D721Med (cell line): Measurements from ENCODE around the gene USP35.

ENCODE experiments used
- DNase-seq: peaks from one replicate; pipeline ENCODE4 v3.0.0; 2011; ENCODE audit warnings: low spot score; ENCODE audit not compliant: insufficient read length
- FAIRE-seq: peaks from 2 replicates; lab custom pipeline; 2011; peaks lifted over from hg19 to GRCh38; lab: Jason Lieb, UNC
- TF ChIP-seq, protein P1 (sequence below): IDR thresholded peaks from 2 replicates; pipeline ENCODE4 v1.5.1; 2012; ENCODE audit warnings: mild to moderate bottlenecking, control low read depth; ENCODE audit not compliant: insufficient read depth; ENCODE audit errors: missing control alignments

USP35 gene

DNA sequence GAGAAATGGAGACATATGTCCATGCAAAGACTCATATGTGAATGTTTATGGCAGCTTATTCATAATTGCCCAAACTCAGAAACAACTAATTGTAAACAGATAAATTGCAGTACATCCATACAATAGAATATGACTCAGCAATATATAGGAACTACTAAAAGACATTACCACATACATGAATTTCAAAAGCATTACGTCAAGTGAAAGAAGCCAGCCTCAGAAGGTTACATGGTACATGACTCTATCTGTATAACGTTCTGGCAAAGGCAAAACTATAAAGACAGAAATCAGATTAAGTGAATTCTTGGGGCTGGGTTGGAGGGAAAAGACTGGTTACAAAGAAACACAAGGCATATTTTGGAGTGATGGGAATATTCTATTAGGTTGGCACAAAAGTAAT lies 7.5 kb upstream of the USP35 start:
- DNase-seq (no peak), FAIRE-seq (no peak)
- TF ChIP-seq, protein P1, sequence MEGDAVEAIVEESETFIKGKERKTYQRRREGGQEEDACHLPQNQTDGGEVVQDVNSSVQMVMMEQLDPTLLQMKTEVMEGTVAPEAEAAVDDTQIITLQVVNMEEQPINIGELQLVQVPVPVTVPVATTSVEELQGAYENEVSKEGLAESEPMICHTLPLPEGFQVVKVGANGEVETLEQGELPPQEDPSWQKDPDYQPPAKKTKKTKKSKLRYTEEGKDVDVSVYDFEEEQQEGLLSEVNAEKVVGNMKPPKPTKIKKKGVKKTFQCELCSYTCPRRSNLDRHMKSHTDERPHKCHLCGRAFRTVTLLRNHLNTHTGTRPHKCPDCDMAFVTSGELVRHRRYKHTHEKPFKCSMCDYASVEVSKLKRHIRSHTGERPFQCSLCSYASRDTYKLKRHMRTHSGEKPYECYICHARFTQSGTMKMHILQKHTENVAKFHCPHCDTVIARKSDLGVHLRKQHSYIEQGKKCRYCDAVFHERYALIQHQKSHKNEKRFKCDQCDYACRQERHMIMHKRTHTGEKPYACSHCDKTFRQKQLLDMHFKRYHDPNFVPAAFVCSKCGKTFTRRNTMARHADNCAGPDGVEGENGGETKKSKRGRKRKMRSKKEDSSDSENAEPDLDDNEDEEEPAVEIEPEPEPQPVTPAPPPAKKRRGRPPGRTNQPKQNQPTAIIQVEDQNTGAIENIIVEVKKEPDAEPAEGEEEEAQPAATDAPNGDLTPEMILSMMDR: no peak

DNA sequence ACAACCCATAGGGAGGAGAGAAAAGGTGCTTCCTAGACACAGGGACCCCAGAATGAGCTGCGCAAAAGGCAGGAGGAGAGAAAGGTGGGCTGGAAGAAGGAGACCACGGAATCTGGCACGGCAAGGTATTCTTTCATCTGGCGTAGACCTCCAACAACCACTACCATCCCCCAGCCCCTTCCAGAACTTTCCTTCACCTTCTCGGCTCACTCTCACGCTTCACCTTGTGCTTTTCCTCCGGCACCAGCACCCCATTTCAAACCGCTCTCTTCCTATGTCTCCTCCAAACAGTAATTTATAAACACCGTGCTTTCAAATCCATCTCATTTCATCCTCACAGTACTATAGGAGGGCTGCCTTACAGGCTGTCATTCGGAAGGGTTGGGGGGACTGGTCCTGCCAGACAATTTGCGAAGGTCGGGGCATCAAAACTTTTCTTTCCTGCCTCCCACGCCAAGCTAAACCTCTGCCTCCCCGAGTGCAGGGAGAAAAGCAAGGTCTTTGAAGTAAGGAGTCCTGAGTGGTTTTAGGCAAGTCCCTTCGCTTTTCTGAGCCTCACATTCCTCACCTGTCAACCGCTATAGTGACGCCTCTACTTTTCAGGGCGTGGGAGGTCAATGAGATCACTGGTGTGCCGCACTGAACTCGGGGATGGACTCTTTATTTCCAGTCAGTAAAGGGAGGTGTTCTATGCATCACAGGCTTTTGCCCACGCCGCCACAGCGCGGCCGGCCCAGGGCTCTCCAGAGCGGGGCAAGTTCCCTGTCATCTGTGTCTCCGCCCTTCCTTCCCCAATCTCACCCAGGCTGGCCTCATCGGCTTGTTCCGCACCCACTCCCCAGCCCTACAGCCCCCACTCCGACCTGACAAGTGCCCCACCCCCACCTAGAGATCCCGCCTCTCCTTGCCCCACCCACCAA lies 1.1 kb upstream of the USP35 start:
- TF ChIP-seq, protein P1: no peak
- DNase-seq (no peak), FAIRE-seq (no peak)

DNA sequence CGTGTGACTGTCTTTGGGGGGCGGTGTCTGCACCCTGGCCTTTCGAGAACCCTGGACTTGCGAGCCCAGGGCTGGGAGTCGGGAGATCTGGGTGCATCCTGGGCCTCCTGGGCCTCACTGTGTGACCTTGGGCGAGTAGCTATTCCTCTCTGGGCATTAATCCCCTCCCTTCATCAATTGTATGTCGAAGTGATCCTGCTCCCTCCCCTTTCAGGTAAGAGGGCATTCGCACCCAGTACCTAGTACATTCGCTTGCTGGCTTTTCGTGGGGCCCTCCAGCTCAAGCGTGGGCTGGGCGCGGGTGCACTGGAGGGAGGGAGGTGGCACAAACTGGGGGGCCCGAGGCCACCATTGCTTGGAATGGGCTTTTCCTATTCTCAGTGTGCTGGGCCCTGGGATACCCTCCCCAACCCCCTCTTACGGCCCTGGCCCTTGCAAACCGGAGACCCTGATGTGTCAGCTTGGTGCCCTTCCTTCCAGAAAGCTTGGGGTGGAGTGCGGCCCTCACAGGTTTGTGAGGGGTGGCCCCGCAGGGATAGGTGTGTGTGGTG lies 530 bp downstream of the USP35 start:
- FAIRE-seq (no peak), DNase-seq (no peak)
- TF ChIP-seq, protein P1: no peak

DNA sequence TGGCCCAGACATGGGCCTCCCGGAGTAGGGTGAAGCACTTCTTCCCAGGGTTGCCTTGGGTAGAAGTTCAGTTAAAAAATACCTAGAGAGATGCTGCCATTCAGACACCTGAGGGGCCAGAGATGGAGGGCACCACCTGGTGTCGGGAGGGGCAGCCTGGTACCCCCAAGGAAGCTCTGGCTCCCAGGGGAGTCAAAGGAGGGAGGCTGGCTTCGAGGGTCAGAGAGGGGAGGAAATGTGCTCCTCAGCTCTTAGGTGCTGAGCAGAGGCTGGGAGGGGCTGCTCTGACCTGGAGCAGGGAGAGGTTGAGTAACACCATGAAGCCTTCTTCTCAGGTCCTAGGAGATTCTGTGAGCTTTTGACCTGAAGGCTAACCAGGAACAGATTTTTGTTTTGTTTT lies 1.1 kb downstream of the USP35 start:
- FAIRE-seq: no peak
- TF ChIP-seq, protein P1: no peak
- DNase-seq: no peak

DNA sequence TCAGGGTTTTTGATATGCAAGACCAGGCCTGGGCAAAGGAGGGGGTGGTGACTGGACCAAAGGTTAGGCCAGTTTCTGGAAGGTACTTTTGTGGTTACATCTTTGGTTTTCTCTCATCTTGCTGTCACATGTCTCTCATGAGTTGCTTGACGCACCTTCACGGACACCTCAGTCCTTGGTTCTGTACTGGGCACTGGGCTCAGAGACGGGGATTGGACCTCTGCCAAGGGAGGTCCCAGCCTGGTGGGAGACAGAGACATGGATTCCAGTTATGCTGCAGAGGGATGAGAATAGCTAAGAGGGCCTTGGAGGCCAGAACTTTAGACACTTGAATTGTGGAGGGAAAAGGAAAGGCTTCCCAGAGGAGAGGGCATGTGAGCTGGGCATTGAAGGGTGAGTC lies 1.7 kb downstream of the USP35 start:
- FAIRE-seq (no peak), DNase-seq (no peak)
- TF ChIP-seq, protein P1: no peak

DNA sequence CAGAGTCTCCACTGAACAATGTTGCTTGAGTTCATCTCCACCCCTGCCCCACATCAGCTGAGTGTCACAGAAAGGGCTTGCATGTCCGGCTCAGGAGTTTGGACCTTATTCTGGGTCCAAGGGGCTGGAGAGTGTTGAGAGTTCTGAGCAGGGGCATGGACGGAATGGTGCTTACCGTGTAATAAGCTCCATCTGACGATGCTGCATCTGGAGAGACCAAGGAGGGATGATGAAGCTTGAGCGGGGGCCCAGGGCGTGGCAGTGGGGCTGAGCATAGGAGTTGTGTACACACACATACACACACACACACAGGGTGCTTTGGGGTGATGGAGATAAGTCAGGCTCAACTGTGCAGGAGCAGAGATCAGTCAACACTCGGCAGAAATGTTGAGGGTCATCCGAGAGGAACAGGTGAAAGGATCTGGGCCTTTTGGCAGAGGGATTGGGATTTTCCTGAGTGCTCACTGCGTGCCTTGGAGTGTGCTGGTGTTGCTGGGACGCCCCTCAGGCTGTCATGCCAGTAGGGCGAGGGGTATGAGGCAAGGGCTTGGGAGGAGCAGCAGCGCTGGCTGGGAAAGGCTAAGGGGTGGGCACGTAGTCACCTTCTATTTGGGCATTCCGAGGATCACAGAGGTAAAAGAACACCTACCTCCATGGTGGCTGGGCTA lies 2.3 kb downstream of the USP35 start:
- FAIRE-seq (no peak), DNase-seq (no peak)
- TF ChIP-seq, protein P1: no peak
